GM12891 (cell line): ENCODE results near the gene C4BPA.

ENCODE experiments used
- PAX5 ChIP-seq: IDR thresholded peaks from 2 replicates; pipeline ENCODE4 v1.6.1; 2011; ENCODE audit warnings: low read length, moderate library complexity, mild to moderate bottlenecking; ENCODE audit not compliant: insufficient read depth, severe bottlenecking
- POLR2A ChIP-seq: IDR thresholded peaks from 2 replicates; pipeline ENCODE4 v1.6.1; 2011; ENCODE audit warnings: low read depth, low read length, control low read depth
- POLR2AphosphoS5 ChIP-seq: IDR thresholded peaks from 2 replicates; pipeline ENCODE4 v1.6.1; 2011; ENCODE audit warnings: low read depth, low read length, control low read depth
- TAF1 ChIP-seq: IDR thresholded peaks from 2 replicates; pipeline ENCODE4 v1.6.1; 2011; ENCODE audit warnings: low read depth, low read length, control low read depth

DNA sequence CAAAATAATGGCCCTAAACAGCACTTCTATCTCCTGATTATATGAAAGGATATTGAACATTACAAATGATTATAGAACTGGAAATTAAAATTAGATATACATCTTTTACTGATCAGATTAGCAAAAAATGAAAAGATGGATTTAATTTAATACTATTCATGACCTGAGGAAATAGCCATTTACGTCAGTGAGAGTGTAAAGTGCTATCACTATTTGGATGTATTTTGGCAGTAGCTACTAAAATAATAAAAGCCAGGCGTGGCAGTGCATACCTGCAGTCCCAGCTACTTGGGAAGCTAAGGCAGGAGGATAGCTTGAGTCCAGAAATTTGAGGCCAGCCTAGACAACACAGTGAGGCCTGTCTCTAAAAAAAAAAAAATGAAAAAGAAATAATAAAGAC, 10.1 kb upstream of the C4BPA start:
- no peak for TF ChIP-seq POLR2A
- no peak for TF ChIP-seq TAF1
- no peak for TF ChIP-seq POLR2AphosphoS5
- TF ChIP-seq PAX5 = no peak
